GM12878 (cell line): ENCODE measurements around the gene CDC42SE1. TPM values are rescaled to one million over a fixed set of nuclear protein-coding genes. Genes with fewer than 3 reads are reported as not detected.

Experiments
- ASH2L ChIP-seq: fragments of 300-600, 200-600 bp; sonication (generic); IDR thresholded peaks from 2 replicates; pipeline ENCODE4 v1.6.1; 2017; ENCODE audit warnings: low read depth, mild to moderate bottlenecking, borderline replicate concordance
- CBX3 ChIP-seq: fragments of 200-600 bp; sonication (generic); IDR thresholded peaks from 2 replicates; pipeline ENCODE4 v1.6.1; 2016; ENCODE audit warnings: low read depth, borderline replicate concordance
- CHD4 ChIP-seq: fragments of 200-600 bp; sonication (generic); IDR thresholded peaks from 2 replicates; pipeline ENCODE4 v1.6.1; 2016; ENCODE audit warnings: mild to moderate bottlenecking
- DPF2 ChIP-seq: fragments of 450-650 bp; IDR thresholded peaks from 2 replicates; pipeline ENCODE4 v1.6.1; 2017; ENCODE audit warnings: mild to moderate bottlenecking
- HDAC2 ChIP-seq: fragments of 200-600 bp; sonication (generic); IDR thresholded peaks from 2 replicates; pipeline ENCODE4 v1.6.1; 2017
- JUNB ChIP-seq: IDR thresholded peaks from 2 replicates; pipeline ENCODE4 v1.6.1; 2016; ENCODE audit warnings: antibody characterized with exemption, mild to moderate bottlenecking
- MXI1 ChIP-seq: fragments of 150-350 bp; IDR thresholded peaks from 2 replicates; pipeline ENCODE4 v1.6.1; 2011; ENCODE audit warnings: low read depth, mild to moderate bottlenecking, inconsistent platforms, low read length, improper control_type of control experiment
- NFIC ChIP-seq: IDR thresholded peaks from 2 replicates; pipeline ENCODE4 v1.6.1; 2012; ENCODE audit warnings: low read depth, mild to moderate bottlenecking, inconsistent platforms, low read length, moderate library complexity
- TAF1 ChIP-seq: IDR thresholded peaks from 2 replicates; pipeline ENCODE4 v1.6.1; 2011; ENCODE audit warnings: mild to moderate bottlenecking, low read depth, low read length, borderline replicate concordance
- YBX1 ChIP-seq: fragments of 450-650 bp; IDR thresholded peaks from 2 replicates; pipeline ENCODE4 v1.6.1; 2016; ENCODE audit warnings: antibody characterized with exemption
- ZBED1 ChIP-seq: IDR thresholded peaks from 2 replicates; pipeline ENCODE4 v1.6.1; 2016; ENCODE audit warnings: borderline replicate concordance
- polyA plus RNA-seq, 11 experiments: library from polyadenylated mRNA; depleted of rRNA in 4 of 11; unstranded in 6 of 11; stranded (reverse) in 5 of 11; fragments of >200 nt; fragmentation: Nextera tagmentation in 4 of 11; fragmentation: Illumina TruSeq in 1 of 11; extraction: Ambion mirVana in 4 of 11; extraction: Trizol in 1 of 11; gene quantifications; 1 replicate in 1 of 11; 2 replicates in 10 of 11; pipeline versions ENCODE4 v1.2.1 to v1.2.3, GENCODE V29; 2011 to 2016; ENCODE audit warnings: inconsistent platforms in 2 of 11, missing spikeins in 2 of 11, low read depth in 1 of 11
- total RNA-seq, 4 experiments: library from RNA; depleted of rRNA in 3 of 4; stranded (reverse); fragments of >200 nt in 3 of 4; fragmentation: Illumina TruSeq in 1 of 4; extraction: Trizol in 1 of 4; gene quantifications; 2 replicates each; pipeline versions ENCODE4 v1.2.1 to v1.2.3, GENCODE V29; 2013 to 2021
- TF ChIP-seq, protein P1 (sequence below): IDR thresholded peaks from 2 replicates; pipeline ENCODE4 v1.6.1; 2011; ENCODE audit warnings: mild to moderate bottlenecking, low read depth, low read length, moderate library complexity; ENCODE audit not compliant: insufficient replicate concordance
- TF ChIP-seq, protein P2 (sequence below): fragments of 450-650 bp; IDR thresholded peaks from 2 replicates; pipeline ENCODE4 v1.6.1; 2017; ENCODE audit warnings: mild to moderate bottlenecking
- TF ChIP-seq, protein P3 (sequence below): IDR thresholded peaks from 2 replicates; pipeline ENCODE4 v1.6.1; 2012; ENCODE audit warnings: low read depth, low read length, improper control_type of control experiment
- TF ChIP-seq, protein P4 (sequence below): fragments of 450-650 bp; IDR thresholded peaks from 2 replicates; pipeline ENCODE4 v1.6.1; 2017; ENCODE audit warnings: low read depth, mild to moderate bottlenecking, moderate library complexity

The CDC42SE1 gene
- total and polyA plus RNA-seq, 10 of the 15 experiments (the other 5 are each of a cell fraction or from before 2014, with no cell fraction given) = 35.7 to 112 (median 74.3) TPM

DNA sequence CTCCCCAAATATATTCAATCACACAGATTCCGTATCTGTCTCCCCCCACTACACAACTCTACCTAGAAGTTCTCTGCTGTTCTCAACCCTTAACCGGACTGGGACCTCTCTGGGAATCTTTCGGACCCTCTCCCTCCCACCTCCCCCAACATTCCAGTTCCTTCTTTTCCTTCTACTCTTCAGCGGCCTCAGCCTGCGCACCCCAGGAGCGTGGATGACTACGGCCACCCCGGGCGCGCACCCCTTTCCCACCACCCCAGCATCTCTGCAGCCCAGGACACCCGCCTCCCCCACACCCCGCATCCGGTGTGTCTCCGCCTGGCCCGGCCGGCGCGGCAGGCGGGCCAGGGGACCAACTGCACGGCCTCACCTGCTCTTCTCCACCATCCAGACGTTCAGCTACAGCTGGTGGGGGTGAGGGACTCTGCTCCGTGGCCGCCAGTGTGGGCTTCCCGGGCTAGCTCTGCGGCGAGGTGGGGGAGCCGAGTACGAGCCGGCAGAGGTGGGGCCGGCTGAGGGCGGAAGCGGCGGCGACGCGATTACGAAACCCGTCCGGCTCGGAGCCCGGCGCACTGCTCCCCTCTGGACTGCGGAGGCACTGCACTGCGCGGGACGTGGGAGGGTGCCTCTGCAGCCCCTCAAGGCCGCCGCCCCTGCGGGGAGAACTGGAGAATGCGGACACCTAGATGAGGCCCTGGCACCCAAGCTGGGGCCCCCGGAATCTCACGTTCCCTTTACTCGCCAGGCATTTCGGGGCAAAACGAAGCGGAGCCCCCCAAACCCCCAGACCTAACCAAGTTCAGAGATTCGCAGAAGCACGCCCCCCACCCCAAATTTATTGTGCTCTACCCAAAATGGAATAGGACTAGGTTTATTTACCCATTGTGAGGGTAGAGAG lies at the start of gene CDC42SE1 (continued):
- TF ChIP-seq TAF1 (peak; percentile 86), NFIC (no peak), HDAC2 (no peak), ZBED1 (no peak), JUNB (no peak), ASH2L (no peak), CBX3 (no peak), CHD4 (no peak), MXI1 (peak; percentile 71; the same call in 1 of the 2 replicates), YBX1 (no peak), DPF2 (peak; percentile 84)
- TF ChIP-seq, protein P1, sequence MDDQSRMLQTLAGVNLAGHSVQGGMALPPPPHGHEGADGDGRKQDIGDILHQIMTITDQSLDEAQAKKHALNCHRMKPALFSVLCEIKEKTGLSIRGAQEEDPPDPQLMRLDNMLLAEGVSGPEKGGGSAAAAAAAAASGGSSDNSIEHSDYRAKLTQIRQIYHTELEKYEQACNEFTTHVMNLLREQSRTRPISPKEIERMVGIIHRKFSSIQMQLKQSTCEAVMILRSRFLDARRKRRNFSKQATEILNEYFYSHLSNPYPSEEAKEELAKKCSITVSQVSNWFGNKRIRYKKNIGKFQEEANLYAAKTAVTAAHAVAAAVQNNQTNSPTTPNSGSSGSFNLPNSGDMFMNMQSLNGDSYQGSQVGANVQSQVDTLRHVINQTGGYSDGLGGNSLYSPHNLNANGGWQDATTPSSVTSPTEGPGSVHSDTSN = no peak
- TF ChIP-seq, protein P2, sequence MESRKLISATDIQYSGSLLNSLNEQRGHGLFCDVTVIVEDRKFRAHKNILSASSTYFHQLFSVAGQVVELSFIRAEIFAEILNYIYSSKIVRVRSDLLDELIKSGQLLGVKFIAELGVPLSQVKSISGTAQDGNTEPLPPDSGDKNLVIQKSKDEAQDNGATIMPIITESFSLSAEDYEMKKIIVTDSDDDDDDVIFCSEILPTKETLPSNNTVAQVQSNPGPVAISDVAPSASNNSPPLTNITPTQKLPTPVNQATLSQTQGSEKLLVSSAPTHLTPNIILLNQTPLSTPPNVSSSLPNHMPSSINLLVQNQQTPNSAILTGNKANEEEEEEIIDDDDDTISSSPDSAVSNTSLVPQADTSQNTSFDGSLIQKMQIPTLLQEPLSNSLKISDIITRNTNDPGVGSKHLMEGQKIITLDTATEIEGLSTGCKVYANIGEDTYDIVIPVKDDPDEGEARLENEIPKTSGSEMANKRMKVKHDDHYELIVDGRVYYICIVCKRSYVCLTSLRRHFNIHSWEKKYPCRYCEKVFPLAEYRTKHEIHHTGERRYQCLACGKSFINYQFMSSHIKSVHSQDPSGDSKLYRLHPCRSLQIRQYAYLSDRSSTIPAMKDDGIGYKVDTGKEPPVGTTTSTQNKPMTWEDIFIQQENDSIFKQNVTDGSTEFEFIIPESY = no peak
- TF ChIP-seq, protein P3, sequence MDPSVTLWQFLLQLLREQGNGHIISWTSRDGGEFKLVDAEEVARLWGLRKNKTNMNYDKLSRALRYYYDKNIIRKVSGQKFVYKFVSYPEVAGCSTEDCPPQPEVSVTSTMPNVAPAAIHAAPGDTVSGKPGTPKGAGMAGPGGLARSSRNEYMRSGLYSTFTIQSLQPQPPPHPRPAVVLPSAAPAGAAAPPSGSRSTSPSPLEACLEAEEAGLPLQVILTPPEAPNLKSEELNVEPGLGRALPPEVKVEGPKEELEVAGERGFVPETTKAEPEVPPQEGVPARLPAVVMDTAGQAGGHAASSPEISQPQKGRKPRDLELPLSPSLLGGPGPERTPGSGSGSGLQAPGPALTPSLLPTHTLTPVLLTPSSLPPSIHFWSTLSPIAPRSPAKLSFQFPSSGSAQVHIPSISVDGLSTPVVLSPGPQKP = peak; percentile 65; the same call in 1 of the 2 replicates
- TF ChIP-seq, protein P4, sequence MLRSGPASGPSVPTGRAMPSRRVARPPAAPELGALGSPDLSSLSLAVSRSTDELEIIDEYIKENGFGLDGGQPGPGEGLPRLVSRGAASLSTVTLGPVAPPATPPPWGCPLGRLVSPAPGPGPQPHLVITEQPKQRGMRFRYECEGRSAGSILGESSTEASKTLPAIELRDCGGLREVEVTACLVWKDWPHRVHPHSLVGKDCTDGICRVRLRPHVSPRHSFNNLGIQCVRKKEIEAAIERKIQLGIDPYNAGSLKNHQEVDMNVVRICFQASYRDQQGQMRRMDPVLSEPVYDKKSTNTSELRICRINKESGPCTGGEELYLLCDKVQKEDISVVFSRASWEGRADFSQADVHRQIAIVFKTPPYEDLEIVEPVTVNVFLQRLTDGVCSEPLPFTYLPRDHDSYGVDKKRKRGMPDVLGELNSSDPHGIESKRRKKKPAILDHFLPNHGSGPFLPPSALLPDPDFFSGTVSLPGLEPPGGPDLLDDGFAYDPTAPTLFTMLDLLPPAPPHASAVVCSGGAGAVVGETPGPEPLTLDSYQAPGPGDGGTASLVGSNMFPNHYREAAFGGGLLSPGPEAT = no peak
